Thoracic aorta (tissue), 2 donors: ENCODE data around the gene USH2A. TPM values are rescaled to one million over a fixed set of nuclear protein-coding genes. Genes with fewer than 3 reads are reported as not detected.

Experiments used
- ATAC-seq: fragments of 150-250 bp; one replicate; pipeline ENCODE4 v1.8.0; 2017; ENCODE audit warnings: low read depth; ENCODE audit not compliant: insufficient number of reproducible peaks, low FRiP score
- DNase-seq: peaks from one replicate; pipeline ENCODE4 v3.0.0-alpha.2; 2020; ENCODE audit warnings: low spot score
- H3K27ac ChIP-seq, 2 donors: fragments of 200-600 bp; sonication (generic); 1 replicate in 1 of 2; 2 replicates in 1 of 2; pipeline ENCODE4 v1.5.1; 2016; ENCODE audit warnings: mild to moderate bottlenecking in 2 of 2, moderate library complexity in 2 of 2
- H3K27me3 ChIP-seq: fragments of 200-600 bp; sonication (generic); replicated peaks from 2 replicates; pipeline ENCODE4 v1.6.0; 2016; ENCODE audit warnings: mild to moderate bottlenecking; ENCODE audit not compliant: insufficient read depth
- H3K36me3 ChIP-seq: fragments of 200-600 bp; sonication (generic); one replicate; pipeline ENCODE4 v1.5.1; 2016
- H3K4me1 ChIP-seq, 2 donors: fragments of 200-600 bp; sonication (generic); 1 replicate in 1 of 2; 2 replicates in 1 of 2; pipeline versions ENCODE4 v1.5.1 to v1.6.0; 2016; ENCODE audit warnings: low read depth in 2 of 2, mild to moderate bottlenecking in 1 of 2; ENCODE audit not compliant: control insufficient read depth in 1 of 2
- H3K4me3 ChIP-seq: fragments of 200-600 bp; sonication (generic); 2 replicates; pipeline ENCODE4 v1.5.1; 2016; ENCODE audit warnings: mild to moderate bottlenecking
- H3K9me3 ChIP-seq: fragments of 200-600 bp; sonication (generic); 2 replicates; pipeline ENCODE4 v1.5.1; 2016
- total RNA-seq, 2 donors: library from RNA; depleted of rRNA; stranded (reverse); fragments of >200 nt; gene quantifications; one replicate each; pipeline versions ENCODE4 v1.1.0 to v1.2.3, GENCODE V29; 2016
- TF ChIP-seq, protein P1 (sequence below): fragments of 200-600 bp; sonication (generic); IDR thresholded peaks from one replicate; pipeline ENCODE4 v1.5.1; 2019; ENCODE audit warnings: antibody characterized with exemption

The USH2A gene
- total RNA-seq, 2 donors from 2014 or later, result not detected

DNA sequence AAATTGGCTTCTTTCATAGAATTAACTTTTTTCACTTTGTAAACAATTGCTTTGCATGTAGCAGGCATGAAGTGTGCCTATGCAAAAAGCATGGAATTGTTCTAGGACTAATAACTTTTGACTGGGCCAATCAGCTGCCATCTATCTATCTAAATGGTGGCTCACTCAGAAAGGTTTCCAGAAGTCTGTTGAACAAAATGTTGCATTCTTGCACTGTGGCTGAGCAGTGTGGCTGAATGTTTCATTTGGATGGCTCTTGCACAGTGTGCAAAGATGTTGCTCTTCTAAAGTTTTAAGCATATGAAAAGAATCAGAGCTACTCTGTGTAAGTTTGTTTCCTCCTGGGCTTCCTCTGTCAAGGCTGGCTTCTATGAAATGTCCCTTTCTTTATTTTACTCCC, 642.6 kb downstream of the USH2A start:
- Histone ChIP-seq H3K4me3 (no peak overlapping the region), H3K27me3 (no peaks in the 10 kb centered on the region), H3K9me3 (no peaks in the 10 kb centered on the region), H3K36me3 (no peaks in the 10 kb centered on the region), H3K4me1 (no peaks in the 10 kb centered on the region), H3K27ac (no peak overlapping the region)
- ATAC-seq (no peak), DNase-seq (no peak)
- TF ChIP-seq, protein P1, sequence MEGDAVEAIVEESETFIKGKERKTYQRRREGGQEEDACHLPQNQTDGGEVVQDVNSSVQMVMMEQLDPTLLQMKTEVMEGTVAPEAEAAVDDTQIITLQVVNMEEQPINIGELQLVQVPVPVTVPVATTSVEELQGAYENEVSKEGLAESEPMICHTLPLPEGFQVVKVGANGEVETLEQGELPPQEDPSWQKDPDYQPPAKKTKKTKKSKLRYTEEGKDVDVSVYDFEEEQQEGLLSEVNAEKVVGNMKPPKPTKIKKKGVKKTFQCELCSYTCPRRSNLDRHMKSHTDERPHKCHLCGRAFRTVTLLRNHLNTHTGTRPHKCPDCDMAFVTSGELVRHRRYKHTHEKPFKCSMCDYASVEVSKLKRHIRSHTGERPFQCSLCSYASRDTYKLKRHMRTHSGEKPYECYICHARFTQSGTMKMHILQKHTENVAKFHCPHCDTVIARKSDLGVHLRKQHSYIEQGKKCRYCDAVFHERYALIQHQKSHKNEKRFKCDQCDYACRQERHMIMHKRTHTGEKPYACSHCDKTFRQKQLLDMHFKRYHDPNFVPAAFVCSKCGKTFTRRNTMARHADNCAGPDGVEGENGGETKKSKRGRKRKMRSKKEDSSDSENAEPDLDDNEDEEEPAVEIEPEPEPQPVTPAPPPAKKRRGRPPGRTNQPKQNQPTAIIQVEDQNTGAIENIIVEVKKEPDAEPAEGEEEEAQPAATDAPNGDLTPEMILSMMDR, result no peak

DNA sequence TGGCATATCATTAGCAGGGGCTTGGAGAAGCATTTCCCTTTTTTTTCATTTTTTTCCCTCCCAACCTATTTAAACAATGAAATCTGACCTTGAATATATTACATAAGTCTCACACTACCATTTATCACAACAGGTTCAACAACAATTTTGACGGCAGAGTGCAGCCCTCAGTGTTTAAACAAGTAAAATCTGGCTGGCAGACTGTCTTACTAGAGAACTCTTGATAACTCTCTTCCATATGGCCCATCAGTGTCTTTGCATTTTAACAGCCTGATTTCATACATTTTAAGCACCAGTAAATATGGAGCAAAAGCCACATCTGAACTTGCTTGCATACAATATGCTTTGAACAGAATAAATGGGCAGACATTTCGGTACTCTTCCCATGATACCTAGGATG, 643.1 kb downstream of the USH2A start:
- no peaks in the 10 kb centered on the region for H3K4me1 ChIP-seq
- H3K36me3 ChIP-seq, result no peaks in the 10 kb centered on the region
- H3K27ac ChIP-seq, result no peak overlapping the region
- H3K4me3 ChIP-seq, result no peak overlapping the region
- ATAC-seq (no peak), DNase-seq (no peak)
- TF ChIP-seq, protein P1, result no peak
- H3K27me3 ChIP-seq, result no peaks in the 10 kb centered on the region
- H3K9me3 ChIP-seq, result no peaks in the 10 kb centered on the region

DNA sequence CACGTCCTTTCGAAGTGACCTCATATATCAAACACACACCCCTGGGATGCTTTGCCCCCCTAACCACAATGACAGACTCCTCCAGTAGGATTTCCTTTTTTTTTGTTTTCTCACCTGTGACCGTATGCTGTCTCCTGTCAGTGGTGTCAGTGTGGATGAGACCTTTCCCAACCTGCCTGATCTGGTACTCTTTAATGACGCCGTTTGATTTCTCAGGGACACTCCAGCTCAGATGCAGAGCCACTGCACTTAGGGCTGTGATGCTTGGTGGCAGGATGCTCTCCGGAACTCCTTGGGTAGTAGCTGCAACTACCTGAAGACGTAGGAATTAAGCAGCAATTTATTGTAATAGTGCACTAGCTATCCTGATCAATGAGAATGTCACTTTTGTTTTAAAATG, 643.5 kb downstream of the USH2A start:
- ATAC-seq, result no peak
- Histone ChIP-seq H3K4me1 (no peaks in the 10 kb centered on the region), H3K27ac (no peak overlapping the region), H3K27me3 (no peaks in the 10 kb centered on the region), H3K36me3 (no peaks in the 10 kb centered on the region), H3K4me3 (no peak overlapping the region), H3K9me3 (no peaks in the 10 kb centered on the region)
- TF ChIP-seq, protein P1, result no peak
- no peak for DNase-seq

DNA sequence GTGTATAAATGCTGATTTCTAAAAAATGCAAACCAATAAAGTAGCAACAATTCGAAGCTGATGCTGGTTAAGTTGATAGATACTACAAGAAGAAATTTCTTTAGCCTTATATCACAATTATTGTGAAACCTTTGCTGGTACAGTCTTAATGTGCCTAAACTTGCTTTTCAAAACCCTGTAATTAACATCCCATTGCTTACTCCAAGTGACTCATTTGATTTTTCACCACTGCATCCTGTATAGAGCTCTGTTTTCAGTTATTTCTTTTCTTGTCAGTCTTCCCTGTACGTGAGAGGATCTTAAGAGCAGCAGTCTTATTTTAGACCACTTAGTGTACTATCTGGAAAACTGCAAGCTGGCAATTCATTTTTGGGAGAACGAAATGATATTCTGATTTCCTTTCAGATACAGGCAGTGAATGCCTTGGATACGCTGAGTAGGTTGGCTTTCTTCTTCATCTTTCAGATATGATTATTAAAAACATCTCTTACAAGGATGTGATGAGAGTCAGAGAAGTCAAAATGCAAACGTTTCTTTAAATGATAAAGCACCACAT, 645.8 kb downstream of the USH2A start:
- H3K27ac ChIP-seq, result no peak overlapping the region
- no peak overlapping the region for H3K4me3 ChIP-seq
- H3K9me3 ChIP-seq, result no peaks in the 10 kb centered on the region
- H3K27me3 ChIP-seq, result no peaks in the 10 kb centered on the region
- TF ChIP-seq, protein P1, result no peak
- no peaks in the 10 kb centered on the region for H3K4me1 ChIP-seq
- no peaks in the 10 kb centered on the region for H3K36me3 ChIP-seq
- ATAC-seq (no peak), DNase-seq (no peak)

DNA sequence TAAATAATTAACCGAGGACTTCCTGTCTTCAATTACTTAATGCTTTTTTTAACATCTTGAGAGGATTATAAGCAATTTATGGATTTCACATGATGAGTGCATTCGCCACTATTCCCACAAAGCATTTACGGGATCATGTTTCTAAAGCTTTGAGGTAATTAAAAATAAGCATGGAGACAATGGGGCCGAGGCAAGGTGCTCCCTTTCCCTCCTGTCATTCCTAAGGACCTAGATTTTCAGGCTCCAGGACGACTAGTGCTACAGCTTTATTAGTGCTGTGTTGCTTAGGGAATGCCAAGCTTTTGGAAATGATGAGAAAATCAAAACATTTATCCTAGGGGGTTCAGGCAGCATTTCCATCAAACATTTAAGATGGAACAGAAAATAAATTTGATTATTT, 646.9 kb downstream of the USH2A start:
- Histone ChIP-seq H3K9me3 (no peaks in the 10 kb centered on the region), H3K4me1 (no peaks in the 10 kb centered on the region), H3K36me3 (no peaks in the 10 kb centered on the region), H3K27ac (no peak overlapping the region), H3K27me3 (no peaks in the 10 kb centered on the region), H3K4me3 (no peak overlapping the region)
- TF ChIP-seq, protein P1, result no peak
- ATAC-seq (no peak), DNase-seq (no peak)
